IPS-20b (cell line): Measurements from ENCODE around the gene APH1B.

Experiments
- H3K27ac ChIP-seq: one replicate; pipeline ENCODE4 v1.5.1; 2013; ENCODE audit warnings: low read length
- H3K27me3 ChIP-seq: 2 replicates; pipeline ENCODE4 v1.6.1; 2013; ENCODE audit warnings: mild to moderate bottlenecking, low read length, inconsistent platforms; ENCODE audit not compliant: insufficient read depth
- H3K36me3 ChIP-seq: 2 replicates; pipeline ENCODE4 v1.6.1; 2013; ENCODE audit warnings: low read depth, mild to moderate bottlenecking, inconsistent platforms, low read length, moderate library complexity; ENCODE audit not compliant: insufficient read depth
- H3K4me1 ChIP-seq: 2 replicates; pipeline ENCODE4 v1.6.1; 2013; ENCODE audit warnings: mild to moderate bottlenecking, control low read depth, inconsistent platforms, low read length, moderate library complexity; ENCODE audit not compliant: insufficient read depth
- H3K4me3 ChIP-seq: 2 replicates; pipeline ENCODE4 v1.5.1; 2013; ENCODE audit warnings: mild to moderate bottlenecking, low read length, inconsistent platforms
- H3K9ac ChIP-seq: 2 replicates; pipeline ENCODE4 v1.6.1; 2013; ENCODE audit warnings: low read depth, mild to moderate bottlenecking, inconsistent platforms, low read length, moderate library complexity
- H3K9me3 ChIP-seq: 2 replicates; pipeline ENCODE4 v1.6.1; 2013; ENCODE audit warnings: mild to moderate bottlenecking, low read depth, low read length, inconsistent platforms; ENCODE audit not compliant: insufficient read depth

APH1B gene

GRCh38 chr15:63349156-63349555 is 71.8 kb downstream of the APH1B start:
- no peak overlapping the region for H3K27ac ChIP-seq
- no peaks in the 10 kb centered on the region for H3K4me1 ChIP-seq
- H3K36me3 ChIP-seq: no peaks in the 10 kb centered on the region
- no peak overlapping the region for H3K9ac ChIP-seq
- H3K27me3 ChIP-seq: no peaks in the 10 kb centered on the region
- H3K4me3 ChIP-seq: no peak overlapping the region
- H3K9me3 ChIP-seq: no peaks in the 10 kb centered on the region

- Histone ChIP-seq H3K4me1 (no peaks in the 10 kb centered on the region), H3K4me3 (no peak overlapping the region), H3K9ac (no peak overlapping the region), H3K9me3 (no peaks in the 10 kb centered on the region), H3K27ac (no peak overlapping the region), H3K36me3 (no peaks in the 10 kb centered on the region), H3K27me3 (no peaks in the 10 kb centered on the region)
Measured at GRCh38 chr15:63349621-63350020, 72.2 kb downstream of the APH1B start.

DNA sequence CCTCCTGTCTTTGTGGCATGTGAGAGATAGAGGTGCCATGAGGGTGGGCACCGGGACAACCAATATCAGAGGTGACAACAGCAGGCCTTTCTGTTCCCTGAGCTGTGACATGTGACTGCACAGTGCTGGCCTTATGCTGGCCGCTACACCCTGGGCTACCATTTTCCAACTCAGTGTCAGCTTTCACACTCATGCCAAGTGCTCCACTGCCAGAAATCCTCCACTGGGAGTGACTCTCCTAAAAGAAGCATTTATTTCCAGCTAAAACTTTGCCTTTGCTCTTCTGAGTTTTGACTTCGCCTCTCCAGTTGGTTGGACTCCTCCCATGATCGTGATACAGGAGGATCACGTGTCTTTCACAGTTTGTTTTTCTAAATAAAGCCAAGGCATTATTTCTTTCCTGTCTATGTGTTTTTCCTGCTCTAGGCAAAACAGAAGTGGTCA is 72.8 kb downstream of the APH1B start:
- Histone ChIP-seq H3K4me3 (no peak overlapping the region), H3K27ac (no peak overlapping the region), H3K27me3 (no peaks in the 10 kb centered on the region), H3K9ac (no peak overlapping the region), H3K9me3 (no peaks in the 10 kb centered on the region), H3K4me1 (no peaks in the 10 kb centered on the region), H3K36me3 (no peaks in the 10 kb centered on the region)

DNA sequence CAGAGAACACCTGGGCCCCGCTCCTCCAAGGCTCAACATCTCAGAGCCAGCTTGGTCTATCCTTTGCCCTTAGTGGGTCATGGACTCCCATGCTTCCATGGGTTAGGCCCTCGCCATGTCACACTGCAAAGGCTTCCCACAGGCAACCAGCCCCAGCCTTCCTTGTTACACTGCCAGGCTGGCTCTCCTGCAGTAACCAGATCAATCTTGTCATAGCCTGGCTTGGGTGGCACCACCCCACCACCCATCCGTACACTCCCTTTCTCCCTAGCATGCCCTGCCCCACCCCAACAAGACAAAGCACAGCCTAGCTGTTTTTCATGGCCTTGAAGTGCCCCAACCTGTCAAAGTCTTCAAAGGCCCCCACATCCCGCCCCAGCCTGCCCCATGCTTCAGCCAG is 73.8 kb downstream of the APH1B start:
- Histone ChIP-seq H3K36me3 (no peaks in the 10 kb centered on the region), H3K27ac (no peak overlapping the region), H3K27me3 (no peaks in the 10 kb centered on the region), H3K9me3 (no peaks in the 10 kb centered on the region), H3K9ac (no peak overlapping the region), H3K4me1 (no peaks in the 10 kb centered on the region), H3K4me3 (no peak overlapping the region)

GRCh38 chr15:63352808-63353207 is 75.4 kb downstream of the APH1B start:
- no peaks in the 10 kb centered on the region for H3K4me1 ChIP-seq

GRCh38 chr15:63353261-63353660 is 75.9 kb downstream of the APH1B start:
- Histone ChIP-seq H3K27me3 (no peaks in the 10 kb centered on the region), H3K9ac (no peak overlapping the region), H3K4me3 (no peak overlapping the region), H3K27ac (no peak overlapping the region), H3K4me1 (no peaks in the 10 kb centered on the region), H3K36me3 (no peaks in the 10 kb centered on the region), H3K9me3 (no peaks in the 10 kb centered on the region)

More at GRCh38 chr15:63352808-63353207, 75.4 kb downstream of the APH1B start:
- Histone ChIP-seq H3K36me3 (no peaks in the 10 kb centered on the region), H3K27me3 (no peaks in the 10 kb centered on the region), H3K9me3 (no peaks in the 10 kb centered on the region), H3K27ac (no peak overlapping the region), H3K4me3 (no peak overlapping the region), H3K9ac (no peak overlapping the region)

DNA sequence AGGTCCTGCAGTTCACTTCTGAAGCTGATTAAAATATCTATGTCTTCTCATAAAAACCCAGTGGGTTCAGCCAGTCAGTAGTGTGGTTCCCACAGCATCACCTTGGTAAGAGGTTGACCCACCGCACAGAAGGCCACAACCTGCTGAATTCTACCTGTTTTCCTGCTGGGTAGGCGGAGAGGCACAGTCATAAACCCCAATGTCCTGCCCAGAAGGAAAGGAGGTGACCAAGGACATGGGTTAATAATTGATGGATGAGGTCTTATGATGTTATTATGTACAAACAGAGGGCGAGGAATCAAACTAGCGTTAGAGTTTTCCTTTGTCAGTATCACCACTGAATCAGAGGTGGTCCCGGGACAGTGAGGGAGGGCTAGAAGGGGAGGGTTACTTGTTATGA is 76.5 kb downstream of the APH1B start:
- H3K4me1 ChIP-seq: no peaks in the 10 kb centered on the region
- H3K36me3 ChIP-seq: no peaks in the 10 kb centered on the region
- H3K9me3 ChIP-seq: no peaks in the 10 kb centered on the region
- no peak overlapping the region for H3K27ac ChIP-seq
- H3K27me3 ChIP-seq: no peaks in the 10 kb centered on the region
- H3K4me3 ChIP-seq: no peak overlapping the region
- H3K9ac ChIP-seq: no peak overlapping the region

DNA sequence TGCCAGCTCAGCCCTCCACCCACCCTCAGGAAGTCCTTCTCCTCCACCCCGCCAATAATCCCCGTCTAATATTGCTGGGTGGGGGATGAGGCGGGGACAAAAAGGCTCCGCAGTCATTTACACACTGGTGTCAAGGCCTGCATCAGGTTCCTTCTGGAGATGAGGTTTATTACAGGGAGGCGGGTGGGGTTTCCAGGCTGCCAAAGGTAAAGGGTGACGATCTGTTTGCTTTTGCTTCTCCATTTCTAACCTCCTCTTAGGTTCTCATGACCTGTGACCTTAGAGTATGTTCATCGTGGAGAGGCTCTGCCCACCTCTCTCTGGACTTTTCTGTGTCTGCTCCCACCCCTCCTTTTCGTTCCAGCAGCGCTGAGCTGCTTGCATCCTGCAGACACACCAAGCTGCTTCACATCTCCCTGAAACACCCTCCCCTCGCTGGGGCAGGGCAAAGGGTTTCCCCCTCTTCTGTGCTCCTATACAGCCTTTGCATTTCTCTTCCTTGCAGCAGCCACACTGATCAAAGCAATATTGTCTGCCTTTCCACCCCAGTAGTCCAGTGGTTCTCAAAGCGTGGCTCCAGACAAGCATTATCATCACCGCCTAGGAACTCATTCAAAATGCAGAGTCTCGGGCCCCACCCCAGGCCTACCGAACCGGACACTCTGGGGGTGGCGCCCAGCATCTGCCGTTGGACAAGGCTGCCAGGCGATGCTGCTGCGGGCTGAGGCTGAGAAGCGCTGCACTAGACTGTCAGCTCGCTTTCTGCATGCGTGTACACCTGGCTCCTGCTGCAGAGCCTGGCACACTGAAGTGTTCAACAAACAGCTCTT is 77.6 kb downstream of the APH1B start:
- no peaks in the 10 kb centered on the region for H3K9me3 ChIP-seq
- no peaks in the 10 kb centered on the region for H3K36me3 ChIP-seq

GRCh38 chr15:63357061-63357460 is 79.7 kb downstream of the APH1B start:
- no peak overlapping the region for H3K9ac ChIP-seq
- H3K36me3 ChIP-seq: no peaks in the 10 kb centered on the region
- H3K27ac ChIP-seq: no peak overlapping the region
- H3K27me3 ChIP-seq: no peaks in the 10 kb centered on the region
- no peaks in the 10 kb centered on the region for H3K9me3 ChIP-seq
- H3K4me3 ChIP-seq: no peak overlapping the region
- H3K4me1 ChIP-seq: peaks cover 7% of the 10 kb centered on the region; the same call in 1 of the 2 replicates

More for the DNA sequence above, 77.6 kb downstream of the APH1B start:
- Histone ChIP-seq H3K4me1 (no peaks in the 10 kb centered on the region), H3K27ac (no peak overlapping the region), H3K4me3 (no peak overlapping the region), H3K27me3 (no peaks in the 10 kb centered on the region), H3K9ac (no peak overlapping the region)

DNA sequence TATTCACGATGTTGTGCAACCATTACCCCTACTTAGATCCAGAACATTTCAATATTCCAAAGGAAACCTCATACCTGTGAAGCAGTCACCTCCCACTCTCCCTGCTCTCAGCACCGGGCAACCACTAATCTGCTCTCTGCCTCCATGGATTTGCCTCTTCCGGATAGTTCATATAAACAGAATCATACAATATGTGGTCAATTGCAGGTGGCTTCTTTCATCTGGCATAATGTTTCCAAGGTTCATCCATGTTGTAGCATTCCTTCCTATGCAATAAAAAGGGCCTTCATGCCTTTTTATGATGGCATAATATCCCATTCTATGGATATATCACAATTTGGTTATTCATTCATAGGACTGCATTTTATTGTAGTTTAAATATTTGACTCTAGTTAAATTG is 80.3 kb downstream of the APH1B start:
- Histone ChIP-seq H3K4me1 (peaks cover 14% of the 10 kb centered on the region; the same call in 1 of the 2 replicates), H3K27me3 (no peaks in the 10 kb centered on the region), H3K27ac (no peak overlapping the region), H3K36me3 (no peaks in the 10 kb centered on the region), H3K9me3 (no peaks in the 10 kb centered on the region), H3K4me3 (no peak overlapping the region), H3K9ac (no peak overlapping the region)

GRCh38 chr15:63358241-63359029 is 81.0 kb downstream of the APH1B start:
- Histone ChIP-seq H3K27ac (no peak overlapping the region), H3K36me3 (no peaks in the 10 kb centered on the region), H3K4me3 (no peak overlapping the region), H3K9ac (no peak overlapping the region), H3K9me3 (no peaks in the 10 kb centered on the region), H3K4me1 (peaks cover 16% of the 10 kb centered on the region; the same call in 1 of the 2 replicates), H3K27me3 (no peaks in the 10 kb centered on the region)
